B cell (primary cell): ENCODE results near the gene MOB3A. TPM values are rescaled to one million over a fixed set of nuclear protein-coding genes. Genes with fewer than 3 reads are reported as not detected.

ENCODE experiments used
- ATAC-seq: fragments of 200-7000 bp; cut with Tn5 transposase; one replicate; pipeline ENCODE4 v1.10.0; 2021; ENCODE audit warnings: low read depth, mild to moderate bottlenecking, moderate number of reproducible peaks, moderate library complexity
- CTCF ChIA-PET: fragments of 350-600 bp; sonication (Branson Sonifier 250); formaldehyde crosslinking; loops from one replicate; lab custom pipeline; 2021; ENCODE audit warnings: antibody characterized with exemption, inconsistent platforms; lab: Charles Lee
- POLR2A ChIA-PET: fragments of 350-600 bp; sonication (Branson Sonifier 250); formaldehyde crosslinking; loops from one replicate; lab custom pipeline; 2021; ENCODE audit warnings: antibody characterized with exemption; lab: Charles Lee
- DNase-seq: peaks from one replicate; pipeline ENCODE4 v3.0.0; 2013
- H2AFZ ChIP-seq: 2 replicates; pipeline ENCODE4 v1.6.1; 2012; ENCODE audit warnings: mild to moderate bottlenecking, low read depth, low read length; ENCODE audit not compliant: insufficient read depth, poor library complexity, severe bottlenecking
- H3K27ac ChIP-seq, 2 donors: 1 replicate in 1 of 2; 2 replicates in 1 of 2; pipeline ENCODE4 v1.5.1; 2012 to 2013; ENCODE audit warnings: low read length in 2 of 2, mild to moderate bottlenecking in 2 of 2, moderate library complexity in 1 of 2
- H3K27me3 ChIP-seq, 4 experiments: fragments of 200-600 bp in 1 of 4; sonication (generic) in 1 of 4; replicated peaks in 1 of 4; 1 replicate in 2 of 4; 2 replicates in 2 of 4; pipeline versions ENCODE4 v1.6.1 to v1.7.0; 2013 to 2016; ENCODE audit warnings: low read length in 3 of 4, mild to moderate bottlenecking in 2 of 4, mixed read lengths in 1 of 4, moderate library complexity in 1 of 4; ENCODE audit not compliant: insufficient read depth in 4 of 4, control insufficient read depth in 3 of 4; ENCODE audit errors: control extremely low read depth in 1 of 4
- H3K36me3 ChIP-seq, 2 experiments: replicated peaks in 1 of 2; 1 replicate in 1 of 2; 2 replicates in 1 of 2; pipeline versions ENCODE4 v1.6.1 to v1.7.1; 2013; ENCODE audit warnings: low read length in 1 of 2; ENCODE audit not compliant: insufficient read depth in 2 of 2, control insufficient read depth in 1 of 2; ENCODE audit errors: control extremely low read depth in 1 of 2, extremely low read depth in 1 of 2
- H3K4me1 ChIP-seq, 2 donors: fragments of 200-600 bp in 1 of 2; sonication (generic) in 1 of 2; 1 replicate in 1 of 2; 2 replicates in 1 of 2; pipeline versions ENCODE4 v1.5.1 to v1.6.1; 2013 to 2017; ENCODE audit warnings: low read length in 2 of 2; ENCODE audit not compliant: control insufficient read depth in 2 of 2, insufficient read depth in 2 of 2
- H3K4me2 ChIP-seq: replicated peaks from 2 replicates; pipeline ENCODE3; 2012; ENCODE audit warnings: mild to moderate bottlenecking, low read depth, low read length; ENCODE audit not compliant: poor library complexity, severe bottlenecking
- H3K4me3 ChIP-seq, 5 experiments: fragments of 200-600 bp in 1 of 5; sonication (generic) in 1 of 5; 1 replicate in 3 of 5; 2 replicates in 2 of 5; pipeline versions ENCODE4 v1.5.1 to v1.7.0; 2011 to 2016; ENCODE audit warnings: low read length in 4 of 5, mild to moderate bottlenecking in 4 of 5, low read depth in 2 of 5, control low read depth in 1 of 5, moderate library complexity in 1 of 5; ENCODE audit not compliant: insufficient read depth in 1 of 5; ENCODE audit errors: control extremely low read depth in 1 of 5, extremely low read depth in 1 of 5
- H3K79me2 ChIP-seq: fragments of 200-600 bp; sonication (generic); one replicate; pipeline ENCODE4 v1.6.0; 2016; ENCODE audit warnings: low read length; ENCODE audit not compliant: control insufficient read depth, insufficient read depth
- H3K9ac ChIP-seq: fragments of 200-600 bp; sonication (generic); 2 replicates; pipeline ENCODE4 v1.6.1; 2017; ENCODE audit warnings: mild to moderate bottlenecking, low read length, moderate library complexity
- H3K9me3 ChIP-seq, 3 donors: one replicate each; pipeline versions ENCODE4 v1.6.1 to v1.7.1; 2013; ENCODE audit warnings: low read length in 2 of 3; ENCODE audit not compliant: control insufficient read depth in 2 of 3, insufficient read depth in 1 of 3; ENCODE audit errors: control extremely low read depth in 1 of 3
- H4K20me1 ChIP-seq: 2 replicates; pipeline ENCODE4 v1.6.0; 2012; ENCODE audit warnings: mild to moderate bottlenecking, low read length; ENCODE audit not compliant: insufficient read depth, control insufficient read depth, poor library complexity, severe bottlenecking
- H3K27ac Mint-ChIP-seq: one replicate; pipeline ENCODE4 v1.8.0; 2021; ENCODE audit warnings: mixed read lengths
- H3K27me3 Mint-ChIP-seq: one replicate; pipeline ENCODE4 v1.8.0; 2021; ENCODE audit warnings: mixed read lengths
- H3K4me1 Mint-ChIP-seq: one replicate; pipeline ENCODE4 v1.8.0; 2021; ENCODE audit warnings: mixed read lengths
- H3K4me3 Mint-ChIP-seq: one replicate; pipeline ENCODE4 v1.8.0; 2021; ENCODE audit warnings: mixed read lengths
- H3K9me3 Mint-ChIP-seq: one replicate; pipeline ENCODE4 v1.8.0; 2022; ENCODE audit warnings: mixed read lengths; ENCODE audit not compliant: insufficient read depth
- EZH2 ChIP-seq: IDR thresholded peaks from 2 replicates; pipeline ENCODE4 v1.6.1; 2012; ENCODE audit warnings: borderline replicate concordance, low read depth, mild to moderate bottlenecking, moderate library complexity, low read length; ENCODE audit not compliant: insufficient read depth, poor library complexity, severe bottlenecking
- WGBS: methylation state at CpG from one replicate; pipeline ENCODE4 v1.1.5; 2013; ENCODE audit warnings: missing lambda C conversion rate; ENCODE audit not compliant: insufficient coverage; 5-methylcytosine and 5-hydroxymethylcytosine counted together
- intact Hi-C: fragments of 100-400 bp; cut with micrococcal nuclease; formaldehyde crosslinking; loops from one replicate; pipeline ENCODE4 v1.10.0; 2022
- polyA plus RNA-seq: library from polyadenylated mRNA; depleted of rRNA; stranded (reverse); fragments of >200 nt; gene quantifications from 2 replicates; pipeline ENCODE4 v1.2.3, GENCODE V29; 2012
- total RNA-seq, 2 donors: library from RNA; stranded (reverse); fragments of 120-200 nt in 1 of 2; gene quantifications; 1 replicate in 1 of 2; 2 replicates in 1 of 2; pipeline versions ENCODE4 v1.2.3 to v1.2.4, GENCODE V29; 2013 to 2022
- TF ChIP-seq, protein P1 (sequence below): fragments of 200-600 bp; IDR thresholded peaks from one replicate; pipeline ENCODE4 v1.8.0; 2022; ENCODE audit warnings: antibody characterized with exemption, mild to moderate bottlenecking

The MOB3A gene
- total and polyA plus RNA-seq, 2 donors (not counting 1 experiment from before 2014, with no cell fraction given), result 190 to 228 TPM

GRCh38 chr19:2089727-2090053 lies 6.4 kb downstream of the MOB3A start:
- H3K4me2 ChIP-seq, result peak overlapping the region; percentile 95
- peak overlapping the region; percentile 100 for H3K27ac Mint-ChIP-seq
- ChIA-PET CTCF (interaction anchor here (0.7 to 7.4 kb wide), 10 partner anchors 9 to 531 kb away, joined by 3 to 96 read pairs (median 4); no protein-coding TSS in a partner anchor), POLR2A (interaction anchor here (0.6 to 10.2 kb wide), 14 partner anchors 14 to 605 kb away, joined by 3 to 123 read pairs (median 4); partner anchors contain the start of gene MKNK2)
- H3K4me3 Mint-ChIP-seq, result peak overlapping the region; percentile 83
- peak overlapping the region; percentile 96 to 99 for H3K27ac ChIP-seq
- 4% methylated on average over 2 of the region's 2 CpGs for WGBS
- peaks cover 43% of the 10 kb centered on the region for H3K79me2 ChIP-seq
- peak; percentile 1 for ATAC-seq
- peaks cover 10% of the 10 kb centered on the region for H4K20me1 ChIP-seq
- H2AFZ ChIP-seq, result no peak overlapping the region
- peak overlapping the region; percentile 62 for H3K9ac ChIP-seq
- peaks cover 80 to 94% of the 10 kb centered on the region in 2 donors for H3K4me1 ChIP-seq
- DNase-seq, result no peak
- H3K9me3 Mint-ChIP-seq, result no peaks in the 10 kb centered on the region
- H3K4me1 Mint-ChIP-seq, result peaks cover 79% of the 10 kb centered on the region
- H3K9me3 ChIP-seq, result peaks cover 0 to 13% (median 0%) of the 10 kb centered on the region in 3 donors
- H3K36me3 ChIP-seq, result peaks cover 0 to 10% of the 10 kb centered on the region in 2 experiments
- H3K27me3 Mint-ChIP-seq, result no peaks in the 10 kb centered on the region
- H3K27me3 ChIP-seq, result no peaks in the 10 kb centered on the region
- intact Hi-C loops, result loop anchor here (1.0 to 10.0 kb wide), 5 partner anchors 15 to 535 kb away; partner anchors contain the start of genes ADAT3 and SCAMP4
- H3K4me3 ChIP-seq, result peak overlapping the region; percentile 6 to 56 (median 16)
- no peak for TF ChIP-seq EZH2
- TF ChIP-seq, protein P1, sequence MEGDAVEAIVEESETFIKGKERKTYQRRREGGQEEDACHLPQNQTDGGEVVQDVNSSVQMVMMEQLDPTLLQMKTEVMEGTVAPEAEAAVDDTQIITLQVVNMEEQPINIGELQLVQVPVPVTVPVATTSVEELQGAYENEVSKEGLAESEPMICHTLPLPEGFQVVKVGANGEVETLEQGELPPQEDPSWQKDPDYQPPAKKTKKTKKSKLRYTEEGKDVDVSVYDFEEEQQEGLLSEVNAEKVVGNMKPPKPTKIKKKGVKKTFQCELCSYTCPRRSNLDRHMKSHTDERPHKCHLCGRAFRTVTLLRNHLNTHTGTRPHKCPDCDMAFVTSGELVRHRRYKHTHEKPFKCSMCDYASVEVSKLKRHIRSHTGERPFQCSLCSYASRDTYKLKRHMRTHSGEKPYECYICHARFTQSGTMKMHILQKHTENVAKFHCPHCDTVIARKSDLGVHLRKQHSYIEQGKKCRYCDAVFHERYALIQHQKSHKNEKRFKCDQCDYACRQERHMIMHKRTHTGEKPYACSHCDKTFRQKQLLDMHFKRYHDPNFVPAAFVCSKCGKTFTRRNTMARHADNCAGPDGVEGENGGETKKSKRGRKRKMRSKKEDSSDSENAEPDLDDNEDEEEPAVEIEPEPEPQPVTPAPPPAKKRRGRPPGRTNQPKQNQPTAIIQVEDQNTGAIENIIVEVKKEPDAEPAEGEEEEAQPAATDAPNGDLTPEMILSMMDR, result no peak

- peak overlapping the region; percentile 96 to 99 for H3K27ac ChIP-seq
- H3K27me3 Mint-ChIP-seq, result no peaks in the 10 kb centered on the region
- peak overlapping the region; percentile 100 for H3K27ac Mint-ChIP-seq
- peak overlapping the region in 3 of 5 experiments; percentile 6 to 56 (median 34) for H3K4me3 ChIP-seq
- H3K4me1 ChIP-seq, result peaks cover 80 to 90% of the 10 kb centered on the region in 2 donors
- H3K9ac ChIP-seq, result peak overlapping the region; percentile 62
- peaks cover 43% of the 10 kb centered on the region for H3K79me2 ChIP-seq
- TF ChIP-seq EZH2, result no peak
- TF ChIP-seq, protein P1, result no peak
- H3K36me3 ChIP-seq, result peaks cover 0 to 10% of the 10 kb centered on the region in 2 experiments
- no peaks in the 10 kb centered on the region for H3K27me3 ChIP-seq
- H2AFZ ChIP-seq, result no peak overlapping the region
- H3K4me2 ChIP-seq, result peak overlapping the region; percentile 95
- peak; percentile 7 for ATAC-seq
- intact Hi-C loops, result loop anchor here (10.0 kb wide), 1 partner anchor 536 kb away; no protein-coding TSS in a partner anchor
- peak; percentile 82 for DNase-seq
- CTCF ChIA-PET, result interaction anchor here (0.8 to 7.4 kb wide), 10 partner anchors 8 to 532 kb away, joined by 3 to 96 read pairs (median 4); no protein-coding TSS in a partner anchor
- H3K4me3 Mint-ChIP-seq, result peak overlapping the region; percentile 83
- H3K9me3 Mint-ChIP-seq, result no peaks in the 10 kb centered on the region
- peaks cover 0 to 13% (median 0%) of the 10 kb centered on the region in 3 donors for H3K9me3 ChIP-seq
- WGBS, result 24% methylated on average over 13 of the region's 16 CpGs
- peaks cover 10% of the 10 kb centered on the region for H4K20me1 ChIP-seq
- H3K4me1 Mint-ChIP-seq, result peaks cover 74% of the 10 kb centered on the region
- POLR2A ChIA-PET, result interaction anchor here (0.8 to 10.2 kb wide), 11 partner anchors 13 to 606 kb away, joined by 3 to 123 read pairs (median 9); partner anchors contain the start of gene MKNK2
These were observed 7.0 kb downstream of the MOB3A start for GRCh38 chr19:2089001-2089711.
